Type B pancreatic cell (in vitro differentiated cells): Measurements from ENCODE around the gene GGT5. TPM values are rescaled to one million over a fixed set of nuclear protein-coding genes. Genes with fewer than 3 reads are reported as not detected.
"Not testable (repeated sequence)": the region's sequence is repeated elsewhere in the genome, so short reads cannot be mapped to it uniquely, and the experiment has no call there.

Experiments used
- DNase-seq: peaks from one replicate; pipeline ENCODE4 v3.0.0; 2021; ENCODE audit warnings: mixed read lengths; ENCODE audit not compliant: unreplicated experiment; ENCODE audit errors: extremely low spot score
- H3K27ac Mint-ChIP-seq: 2 replicates; pipeline ENCODE4 v1.8.0; 2021; ENCODE audit warnings: mild to moderate bottlenecking, mixed read lengths
- H3K27me3 Mint-ChIP-seq: 2 replicates; pipeline ENCODE4 v1.8.0; 2021; ENCODE audit warnings: mixed read lengths
- H3K36me3 Mint-ChIP-seq: 2 replicates; pipeline ENCODE4 v1.8.0; 2021; ENCODE audit warnings: mixed read lengths
- H3K4me1 Mint-ChIP-seq: one replicate; pipeline ENCODE4 v1.8.0; 2021; ENCODE audit warnings: mixed read lengths; ENCODE audit not compliant: unreplicated experiment
- H3K4me3 Mint-ChIP-seq: 2 replicates; pipeline ENCODE4 v1.8.0; 2021; ENCODE audit warnings: mild to moderate bottlenecking, mixed read lengths
- H3K9me3 Mint-ChIP-seq: 2 replicates; pipeline ENCODE4 v1.8.0; 2021; ENCODE audit warnings: mixed read lengths
- CTCF ChIP-seq: fragments of 200-600 bp; sonication (generic); conservative IDR thresholded peaks from 2 replicates; pipeline ENCODE4 v1.5.0; 2021; ENCODE audit warnings: antibody characterized with exemption, mild to moderate bottlenecking
- total RNA-seq: library from RNA; stranded (reverse); gene quantifications from 2 replicates; pipeline ENCODE4 v1.2.1, GENCODE V29; 2021; ENCODE audit warnings: low replicate concordance

Gene GGT5
- total RNA-seq, 1 donor from 2014 or later = 0.80 TPM

GRCh38 chr22:24209687-24210086, 35.2 kb downstream of the GGT5 start:
- Mint-ChIP-seq H3K4me1 (peaks cover 14% of the 10 kb centered on the region), H3K27ac (no peak overlapping the region), H3K9me3 (no peaks in the 10 kb centered on the region), H3K4me3 (no peak overlapping the region), H3K36me3 (no peaks in the 10 kb centered on the region), H3K27me3 (no peaks in the 10 kb centered on the region)
- TF ChIP-seq CTCF = no peak
- DNase-seq = no peak

GRCh38 chr22:24209016-24209415, 35.9 kb downstream of the GGT5 start:
- DNase-seq = no peak
- H3K4me1 Mint-ChIP-seq = peaks cover 11% of the 10 kb centered on the region
- no peaks in the 10 kb centered on the region for H3K9me3 Mint-ChIP-seq
- no peaks in the 10 kb centered on the region for H3K27me3 Mint-ChIP-seq
- H3K36me3 Mint-ChIP-seq = no peaks in the 10 kb centered on the region
- no peak overlapping the region for H3K27ac Mint-ChIP-seq
- no peak for TF ChIP-seq CTCF
- H3K4me3 Mint-ChIP-seq = no peak overlapping the region

GRCh38 chr22:24208012-24208749, 36.7 kb downstream of the GGT5 start:
- Mint-ChIP-seq H3K27ac (peak overlapping the region; percentile 75), H3K36me3 (no peaks in the 10 kb centered on the region), H3K4me1 (peaks cover 11% of the 10 kb centered on the region), H3K9me3 (no peaks in the 10 kb centered on the region), H3K27me3 (no peaks in the 10 kb centered on the region), H3K4me3 (peak overlapping the region; percentile 23)
- TF ChIP-seq CTCF = no peak
- DNase-seq = no peak

GRCh38 chr22:24207264-24208011, 37.4 kb downstream of the GGT5 start:
- H3K9me3 Mint-ChIP-seq = no peaks in the 10 kb centered on the region
- TF ChIP-seq CTCF = no peak
- H3K36me3 Mint-ChIP-seq = no peaks in the 10 kb centered on the region
- H3K4me3 Mint-ChIP-seq = peak overlapping the region; percentile 23
- no peak for DNase-seq
- no peaks in the 10 kb centered on the region for H3K27me3 Mint-ChIP-seq
- peaks cover 11% of the 10 kb centered on the region for H3K4me1 Mint-ChIP-seq
- H3K27ac Mint-ChIP-seq = peak overlapping the region; percentile 75

- H3K9me3 Mint-ChIP-seq, DNase-seq, H3K4me3 Mint-ChIP-seq, H3K36me3 Mint-ChIP-seq, H3K27ac Mint-ChIP-seq, H3K27me3 Mint-ChIP-seq: not testable (repeated sequence)
- H3K4me1 Mint-ChIP-seq = peaks cover 15% of the 10 kb centered on the region
Measured at GRCh38 chr22:24206460-24207263, 38.2 kb downstream of the GGT5 start.
